GM23338 (cell line): ENCODE data around the gene MRPS27. TPM values are rescaled to one million over a fixed set of nuclear protein-coding genes. Genes with fewer than 3 reads are reported as not detected.

Experiments
- ATAC-seq: fragments of 200-7000 bp; cut with Tn5 transposase; 3 replicates; pipeline ENCODE4 v1.9.1; 2020
- DNase-seq: peaks from one replicate; pipeline ENCODE4 v3.0.0-alpha.2; 2015; ENCODE audit warnings: low spot score
- H2AFZ ChIP-seq: fragments of 200-600 bp; sonication (generic); 2 replicates; pipeline ENCODE4 v1.8.0; 2016; ENCODE audit warnings: antibody characterized with exemption, mild to moderate bottlenecking, moderate library complexity
- H3F3A ChIP-seq: fragments of 200-600 bp; sonication (generic); replicated peaks from 2 replicates; pipeline ENCODE4 v1.8.0; 2017; ENCODE audit warnings: antibody characterized with exemption, mixed run types, low read depth
- H3K27ac ChIP-seq: fragments of 200-600 bp; sonication (generic); 2 replicates; pipeline ENCODE4 v1.6.1; 2016; ENCODE audit warnings: low read depth
- H3K27me3 ChIP-seq: fragments of 200-600 bp; sonication (generic); 2 replicates; pipeline ENCODE4 v1.8.0; 2016; ENCODE audit warnings: mild to moderate bottlenecking, mixed run types, moderate library complexity; ENCODE audit not compliant: insufficient read depth
- H3K36me3 ChIP-seq: fragments of 200-600 bp; sonication (generic); 2 replicates; pipeline ENCODE4 v1.8.0; 2016; ENCODE audit warnings: mild to moderate bottlenecking; ENCODE audit not compliant: insufficient read depth
- H3K4me1 ChIP-seq: fragments of 200-600 bp; sonication (generic); 2 replicates; pipeline ENCODE4 v1.8.0; 2016; ENCODE audit warnings: mild to moderate bottlenecking, moderate library complexity; ENCODE audit not compliant: insufficient read depth
- H3K4me2 ChIP-seq: fragments of 200-600 bp; sonication (generic); 2 replicates; pipeline ENCODE4 v1.7.1; 2017; ENCODE audit warnings: mixed run types
- H3K4me3 ChIP-seq: fragments of 200-600 bp; sonication (generic); 2 replicates; pipeline ENCODE4 v1.6.1; 2016; ENCODE audit warnings: mixed run types
- H3K79me2 ChIP-seq: fragments of 200-600 bp; sonication (generic); replicated peaks from 2 replicates; pipeline ENCODE4 v1.8.0; 2017; ENCODE audit warnings: mild to moderate bottlenecking; ENCODE audit not compliant: insufficient read depth
- H3K9me2 ChIP-seq: fragments of 200-600 bp; sonication (generic); 2 replicates; pipeline ENCODE4 v1.8.0; 2017; ENCODE audit not compliant: insufficient read depth
- H4K20me1 ChIP-seq: fragments of 200-600 bp; sonication (generic); replicated peaks from 2 replicates; pipeline ENCODE4 v1.8.0; 2017; ENCODE audit warnings: mild to moderate bottlenecking; ENCODE audit not compliant: insufficient read depth
- H3K27ac Mint-ChIP-seq: 2 replicates; pipeline ENCODE4 v1.8.0; 2020; ENCODE audit warnings: inconsistent platforms, mild to moderate bottlenecking, moderate library complexity, mixed read lengths
- H3K27me3 Mint-ChIP-seq: 3 replicates; pipeline ENCODE4 v1.8.0; 2022; ENCODE audit warnings: low read depth, mild to moderate bottlenecking, moderate library complexity, mixed read lengths, inconsistent platforms; ENCODE audit not compliant: insufficient read depth, poor library complexity
- H3K36me3 Mint-ChIP-seq: 3 replicates; pipeline ENCODE4 v1.8.0; 2021; ENCODE audit warnings: low read depth, mild to moderate bottlenecking, inconsistent platforms, moderate library complexity, mixed read lengths
- H3K4me1 Mint-ChIP-seq: 3 replicates; pipeline ENCODE4 v1.8.0; 2020; ENCODE audit warnings: mild to moderate bottlenecking, inconsistent platforms, mixed read lengths
- H3K4me3 Mint-ChIP-seq: 3 replicates; pipeline ENCODE4 v1.8.0; 2021; ENCODE audit warnings: moderate library complexity, mild to moderate bottlenecking, inconsistent platforms, mixed read lengths
- H3K9me3 Mint-ChIP-seq: 3 replicates; pipeline ENCODE4 v1.8.0; 2020; ENCODE audit warnings: moderate library complexity, mild to moderate bottlenecking, inconsistent platforms, mixed read lengths
- CREB1 ChIP-seq: fragments of 250-450 bp; sonication (Bioruptor Pico); IDR thresholded peaks from 2 replicates; pipeline ENCODE4 v1.5.0; 2020; ENCODE audit warnings: low read depth, mild to moderate bottlenecking, moderate library complexity
- CTCF ChIP-seq, 2 experiments: fragments of 200-600 bp in 1 of 2; sonication (generic) in 1 of 2; conservative IDR thresholded peaks; 2 replicates each; pipeline versions ENCODE4 v1.5.1 to v1.6.1; 2016 to 2017; ENCODE audit warnings: antibody characterized with exemption in 2 of 2, low read depth in 2 of 2, mild to moderate bottlenecking in 2 of 2, moderate library complexity in 1 of 2
- ETS1 ChIP-seq: IDR thresholded peaks from 2 replicates; pipeline ENCODE4 v1.6.1; 2016; ENCODE audit warnings: antibody characterized with exemption
- EZH2 ChIP-seq: fragments of 200-600 bp; sonication (generic); IDR thresholded peaks from one replicate; pipeline ENCODE4 v1.8.0; 2017; ENCODE audit warnings: antibody characterized with exemption, mild to moderate bottlenecking, low read depth; ENCODE audit not compliant: unreplicated experiment
- EZH2phosphoT487 ChIP-seq: fragments of 200-600 bp; sonication (generic); IDR thresholded peaks from one replicate; pipeline ENCODE4 v1.8.1; 2018; ENCODE audit warnings: antibody characterized with exemption; ENCODE audit not compliant: unreplicated experiment
- JUNB ChIP-seq: IDR thresholded peaks from one replicate; pipeline ENCODE4 v1.6.1; 2016; ENCODE audit warnings: antibody characterized with exemption; ENCODE audit not compliant: unreplicated experiment
- NANOG ChIP-seq: IDR thresholded peaks from 2 replicates; pipeline ENCODE4 v1.6.1; 2016; ENCODE audit warnings: antibody characterized with exemption, borderline replicate concordance
- POLR2AphosphoS5 ChIP-seq: IDR thresholded peaks from 2 replicates; pipeline ENCODE4 v1.6.1; 2016; ENCODE audit warnings: antibody characterized with exemption, low read depth
- REST ChIP-seq: IDR thresholded peaks from one replicate; pipeline ENCODE4 v1.6.1; 2018; ENCODE audit warnings: antibody characterized with exemption; ENCODE audit not compliant: unreplicated experiment
- STAT1 ChIP-seq: IDR thresholded peaks from one replicate; pipeline ENCODE4 v1.6.1; 2016; ENCODE audit warnings: antibody characterized with exemption; ENCODE audit not compliant: unreplicated experiment
- ZNF114 ChIP-seq: fragments of 250-450 bp; sonication (Bioruptor Pico); IDR thresholded peaks from 2 replicates; pipeline ENCODE4 v1.5.0; 2020; ENCODE audit warnings: mild to moderate bottlenecking, moderate library complexity
- ZNF331 ChIP-seq: fragments of 250-450 bp; sonication (Bioruptor Pico); IDR thresholded peaks from 2 replicates; pipeline ENCODE4 v1.5.0; 2020; ENCODE audit warnings: low read depth, mild to moderate bottlenecking, moderate library complexity
- ZNF462 ChIP-seq: fragments of 250-450 bp; sonication (Bioruptor Pico); IDR thresholded peaks from 2 replicates; pipeline ENCODE4 v1.5.0; 2020; ENCODE audit warnings: mild to moderate bottlenecking, moderate library complexity
- polyA plus RNA-seq: library from polyadenylated mRNA; unstranded; fragments of >200 nt; fragmentation: Nextera tagmentation; extraction: Ambion mirVana; gene quantifications from 2 replicates; pipeline ENCODE4 v1.2.1, GENCODE V29; 2016
- total RNA-seq: library from RNA; depleted of rRNA; stranded (reverse); fragments of >200 nt; shearing (Covaris generic); gene quantifications from 2 replicates; pipeline ENCODE4 v1.2.3, GENCODE V29; 2014

MRPS27 gene
- total and polyA plus RNA-seq, 2 experiments from 2014 or later, result 53.2 to 141 TPM

- no peak overlapping the region for H3K4me3 Mint-ChIP-seq
- no peaks in the 10 kb centered on the region for H4K20me1 ChIP-seq
- no peaks in the 10 kb centered on the region for H3K36me3 ChIP-seq
- ATAC-seq (no peak), DNase-seq (no peak)
- no peaks in the 10 kb centered on the region for H3F3A ChIP-seq
- H3K4me1 ChIP-seq, result no peaks in the 10 kb centered on the region; the same call in 1 of the 2 replicates
- peaks cover 2% of the 10 kb centered on the region for H3K27me3 Mint-ChIP-seq
- TF ChIP-seq JUNB (no peak), EZH2phosphoT487 (no peak), ZNF462 (CRISPR knock-in tag) (no peak), ETS1 (no peak), CREB1 (CRISPR knock-in tag) (no peak), ZNF114 (no peak), STAT1 (no peak), ZNF331 (CRISPR knock-in tag) (no peak), REST (no peak), CTCF (conservative IDR thresholded peaks at IDR 0.05; ENCODE audit: low read depth in 2 of 2) (no peak), NANOG (no peak), POLR2AphosphoS5 (no peak), EZH2 (no peak)
- no peaks in the 10 kb centered on the region for H3K27me3 ChIP-seq
- no peaks in the 10 kb centered on the region; the same call in 2 of the 3 replicates for H3K36me3 Mint-ChIP-seq
- no peak overlapping the region for H3K4me3 ChIP-seq
- no peaks in the 10 kb centered on the region for H3K9me2 ChIP-seq
- H3K27ac ChIP-seq, result no peak overlapping the region
- peaks cover 6% of the 10 kb centered on the region; the same call in 2 of the 3 replicates for H3K4me1 Mint-ChIP-seq
- H3K79me2 ChIP-seq, result peaks cover 9% of the 10 kb centered on the region; the same call in 1 of the 2 replicates
- H3K9me3 Mint-ChIP-seq, result no peaks in the 10 kb centered on the region
- no peak overlapping the region for H2AFZ ChIP-seq
- H3K4me2 ChIP-seq, result no peak overlapping the region
- no peak overlapping the region for H3K27ac Mint-ChIP-seq
Measured at GRCh38 chr5:72265032-72265877, 54.8 kb downstream of the MRPS27 start.
